Renal cortex interstitium (tissue), 11 donors: ENCODE data around the gene CHRD. TPM values are rescaled to one million over a fixed set of nuclear protein-coding genes. Genes with fewer than 3 reads are reported as not detected.
"Not testable (repeated sequence)": the region's sequence is repeated elsewhere in the genome, so short reads cannot be mapped to it uniquely, and the experiment has no call there.

ENCODE experiments used
- DNase-seq, 11 donors: peaks; one replicate each; pipeline ENCODE4 v3.0.0-alpha.2; 2013; ENCODE audit warnings: low read depth in 9 of 11, low spot score in 4 of 11; ENCODE audit errors: extremely low read depth in 1 of 11
- polyA plus RNA-seq, 3 donors: library from polyadenylated mRNA; unstranded; fragments of 120-200 nt; gene quantifications; one replicate each; pipeline ENCODE4 v1.2.1, GENCODE V29; 2013; ENCODE audit not compliant: insufficient read length in 3 of 3

CHRD gene
- polyA plus RNA-seq, 3 donors: 10.5 to 19.0 (median 14.2) TPM

DNA sequence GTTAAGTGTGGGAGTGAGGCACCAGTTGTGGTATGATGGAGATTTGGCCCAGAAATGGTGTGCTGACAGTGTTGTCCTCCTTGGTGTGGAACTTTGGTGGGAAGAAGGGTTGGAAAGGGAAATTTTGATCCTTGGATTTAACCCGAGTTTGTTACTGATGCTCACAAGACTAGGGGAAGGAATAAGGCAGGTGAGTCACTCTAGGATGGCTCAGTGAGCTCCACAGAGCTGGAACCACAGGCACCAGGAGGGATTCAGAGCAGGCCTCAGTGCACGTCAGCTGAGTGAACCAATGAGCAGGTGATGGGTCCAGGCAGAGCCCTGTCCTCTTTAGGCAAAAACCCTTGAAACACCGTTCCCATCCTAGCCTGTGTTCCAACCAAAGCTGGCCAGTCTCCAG is 11.4 kb downstream of the CHRD start:
- DNase-seq: no peak

DNA sequence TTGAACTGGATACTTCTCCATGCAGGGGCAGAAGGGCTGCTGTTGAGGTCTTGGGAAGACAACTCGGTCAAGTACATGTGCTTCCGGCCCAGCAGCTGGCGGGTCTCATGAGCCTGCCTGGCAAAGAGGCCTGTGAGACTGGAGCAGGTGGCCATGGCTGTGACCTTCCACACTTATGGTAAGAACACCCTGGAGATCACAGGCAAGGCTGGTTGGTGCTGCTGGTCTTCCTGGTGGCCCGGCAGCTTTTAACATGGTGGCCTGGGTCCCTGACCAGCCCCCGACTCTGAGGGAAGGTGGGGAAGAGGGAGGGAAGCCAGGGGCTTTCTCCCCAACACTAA is 15.4 kb downstream of the CHRD start:
- no peak for DNase-seq

DNA sequence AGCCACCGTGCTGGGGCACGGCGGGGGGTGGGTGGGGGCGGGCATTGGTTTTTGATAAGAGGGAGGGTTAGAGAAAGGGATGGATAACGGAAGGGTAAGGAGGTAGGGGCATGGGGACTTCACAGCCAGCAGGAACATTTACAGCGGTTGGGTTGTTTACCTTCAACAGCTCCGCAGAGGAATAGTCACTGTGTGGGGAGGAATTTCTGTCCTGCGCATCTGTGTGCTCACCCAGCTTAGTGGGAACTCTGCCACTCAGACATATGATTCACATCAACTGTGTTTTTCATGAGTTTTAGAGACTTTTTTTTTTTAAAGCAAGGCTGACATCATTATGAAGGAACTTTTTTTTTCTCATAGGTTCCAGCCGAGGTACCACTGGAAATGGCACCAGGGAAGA is 19.6 kb downstream of the CHRD start:
- DNase-seq: peak in 2 of 11 donors; percentile 45

DNA sequence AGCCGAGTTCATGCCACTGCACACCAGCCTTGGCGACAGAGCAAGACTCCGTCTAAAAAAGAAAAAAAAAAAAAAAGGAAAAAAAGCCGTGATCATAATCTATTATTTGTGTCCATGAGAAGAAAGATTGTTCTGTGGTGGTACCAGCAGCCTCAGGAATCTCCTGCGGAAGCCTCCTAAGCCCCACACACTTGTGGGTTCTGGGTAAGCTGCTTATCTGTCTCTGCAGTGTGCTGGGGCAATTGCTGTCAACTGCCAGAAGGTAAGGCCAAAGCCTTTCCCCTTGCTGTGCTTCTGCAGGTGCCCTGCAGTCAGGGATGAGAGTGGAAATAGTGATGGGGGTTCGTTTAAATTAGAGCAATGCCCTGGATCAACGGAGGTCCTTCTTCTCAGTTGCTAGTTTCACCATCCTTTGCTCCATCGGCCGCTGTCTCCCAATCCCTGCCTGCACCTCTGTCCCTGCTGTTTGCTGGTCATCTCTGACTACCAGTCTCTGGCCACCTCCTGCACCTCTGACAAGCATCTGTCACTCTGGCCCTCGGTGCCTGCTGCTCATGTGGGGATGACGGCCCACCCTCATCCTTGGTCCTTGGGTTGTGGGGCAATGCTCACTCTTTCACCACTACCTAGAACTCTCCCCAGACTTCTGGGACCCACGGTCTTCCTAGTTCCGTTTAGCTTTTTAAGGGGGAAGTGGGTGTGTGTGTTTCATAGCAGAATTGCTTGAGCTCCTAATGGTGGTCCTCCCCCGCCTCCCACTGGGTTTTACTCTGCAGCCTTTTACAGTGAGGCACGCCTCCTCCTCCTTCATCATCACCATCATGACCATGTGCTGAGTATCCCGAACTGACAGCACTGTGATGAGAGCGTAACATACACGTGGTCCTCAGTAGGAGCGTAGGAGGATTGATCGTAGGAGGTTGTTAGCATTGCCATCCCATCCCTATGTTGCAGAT is 25.5 kb downstream of the CHRD start:
- DNase-seq: no peak

DNA sequence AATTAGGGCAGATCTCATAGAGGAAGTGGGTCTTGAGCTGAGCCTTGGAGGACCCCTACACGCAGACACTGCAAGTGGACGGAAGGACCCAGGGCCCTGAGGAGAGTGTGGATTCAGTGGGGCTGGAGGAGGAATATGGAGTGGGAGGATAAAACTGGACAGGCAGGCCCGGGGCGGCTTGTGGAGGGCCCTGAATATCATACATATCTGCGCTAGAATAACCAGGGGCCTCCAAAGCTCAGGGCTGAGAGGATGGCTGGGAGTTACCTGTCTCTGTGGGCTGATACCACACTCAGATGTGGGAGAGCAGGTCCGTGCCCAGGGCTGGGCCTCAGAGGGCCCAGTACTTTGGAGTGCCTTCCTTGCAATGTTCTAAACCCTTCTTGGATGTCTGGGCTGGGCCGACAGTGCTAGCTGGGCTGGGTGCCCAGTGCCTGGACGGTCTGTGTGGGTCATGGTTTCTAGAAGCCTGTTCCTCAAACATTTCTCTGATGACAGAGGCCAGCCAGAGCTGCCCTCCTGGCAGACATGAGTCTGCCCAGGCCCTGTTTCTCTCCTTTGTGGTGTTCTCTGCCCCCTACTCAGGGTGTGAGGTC is 29.6 kb downstream of the CHRD start:
- no peak for DNase-seq

DNA sequence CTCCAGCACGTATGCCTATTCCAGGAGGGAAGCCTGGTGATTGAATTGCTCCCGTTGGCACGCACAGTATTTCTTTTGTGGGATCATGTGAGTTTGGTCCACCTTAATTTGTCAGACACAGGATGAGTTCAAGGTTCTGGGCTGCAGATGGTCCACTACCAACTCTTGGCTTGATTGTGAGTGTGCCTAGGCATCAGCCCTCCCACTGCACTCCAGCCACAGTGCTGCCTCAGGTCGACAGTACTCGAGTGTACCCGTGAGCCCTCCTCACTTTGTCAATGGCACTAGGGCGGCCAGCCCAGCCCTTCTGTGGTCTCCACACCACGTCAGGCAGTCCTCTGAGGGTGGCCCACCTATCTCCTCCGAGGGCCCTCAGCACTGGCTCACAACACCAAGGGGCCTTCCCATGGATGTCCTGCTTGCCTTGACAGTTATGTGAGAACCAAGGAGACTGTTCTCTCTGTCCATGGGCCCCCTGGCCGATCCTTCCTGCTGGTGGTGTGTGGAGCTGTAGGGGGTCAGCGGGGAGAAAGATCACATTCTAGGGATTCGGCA is 30.2 kb downstream of the CHRD start:
- no peak for DNase-seq

DNA sequence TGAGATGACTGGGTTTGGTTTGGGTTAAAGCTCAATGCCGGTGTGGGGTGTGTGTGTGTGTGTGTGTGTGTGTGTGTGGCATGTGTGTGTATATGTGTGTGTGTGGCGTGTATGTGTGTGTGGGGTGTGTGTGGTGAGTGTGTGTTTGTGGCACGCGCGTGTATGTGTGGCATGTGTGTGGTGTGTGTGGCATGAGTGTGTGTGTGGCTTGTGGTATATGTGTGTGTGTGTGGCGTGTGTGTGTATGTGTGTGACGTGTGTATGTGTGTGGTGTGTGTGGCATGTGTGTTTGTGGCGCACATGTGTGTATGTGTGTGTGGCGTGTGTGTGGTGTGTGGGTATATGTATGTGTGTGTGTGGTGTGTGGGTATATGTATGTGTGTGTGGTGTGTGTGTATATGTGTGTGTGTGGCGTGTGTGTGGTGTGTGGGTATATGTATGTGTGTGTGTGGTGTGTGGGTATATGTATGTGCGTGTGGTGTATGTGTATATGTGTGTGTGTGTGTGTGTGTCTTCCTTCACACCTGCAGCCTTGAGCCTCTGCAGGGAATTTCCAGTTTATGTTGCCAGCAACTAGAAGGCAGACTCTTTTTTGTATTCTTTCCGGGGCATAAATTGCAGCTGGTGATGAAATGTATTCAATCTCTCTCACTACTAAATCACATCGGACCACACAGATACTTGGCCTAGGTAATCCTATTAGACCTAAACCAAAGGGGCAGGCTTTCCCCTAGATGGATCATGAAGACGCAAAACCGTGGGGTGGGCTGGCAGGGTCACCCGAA is 34.8 kb downstream of the CHRD start:
- DNase-seq: no peak

DNA sequence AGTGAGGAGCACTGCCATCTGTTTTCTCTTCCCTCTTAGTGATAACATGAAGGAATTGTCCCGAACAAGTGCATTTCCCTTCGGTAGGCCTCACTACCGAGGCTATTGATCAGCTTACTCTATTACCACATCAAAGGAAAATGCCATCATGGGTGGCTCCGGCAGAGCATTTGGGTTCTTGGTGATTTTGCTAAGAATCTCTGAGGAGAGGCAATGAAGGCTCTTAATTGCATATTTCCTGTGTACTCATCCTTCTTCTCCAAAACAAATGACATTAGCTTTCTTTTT is 35.3 kb downstream of the CHRD start:
- DNase-seq: no peak

DNA sequence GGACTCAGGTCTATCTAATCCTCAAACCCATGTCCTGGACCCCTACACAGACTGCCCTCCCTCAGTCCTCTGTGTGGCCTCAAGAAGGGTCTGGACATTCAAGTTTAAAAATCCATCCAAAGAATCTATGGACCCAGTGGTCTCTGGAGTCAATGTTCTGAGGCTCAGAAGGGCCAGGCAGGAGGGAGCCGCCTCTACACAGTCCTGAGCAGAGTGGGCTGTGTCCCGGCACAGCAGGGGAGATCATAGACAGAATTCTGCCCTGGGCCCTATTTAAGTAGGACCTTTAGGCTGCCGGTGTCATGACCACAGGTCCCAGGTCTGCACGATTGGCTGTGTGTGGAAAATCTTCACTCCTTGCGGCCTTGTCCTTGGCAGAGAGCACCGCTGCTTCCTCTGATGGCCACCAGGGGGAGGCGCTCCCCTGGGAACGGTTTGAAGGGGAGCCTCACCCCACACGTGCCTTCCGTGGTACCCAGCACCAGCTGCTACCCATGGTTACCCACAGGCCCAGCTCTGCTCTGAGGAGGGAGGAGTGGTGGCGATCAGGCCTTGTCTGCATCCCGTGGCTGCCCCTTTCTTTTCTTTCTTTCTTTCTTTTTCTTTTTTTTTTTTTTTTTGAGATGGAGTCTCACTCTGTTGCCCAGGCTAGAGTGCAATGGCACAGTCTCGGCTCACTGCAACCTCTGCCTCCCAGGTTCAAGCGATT is 37.9 kb downstream of the CHRD start:
- peak in 7 of 11 donors; percentile 13 to 30 (median 23) for DNase-seq

DNA sequence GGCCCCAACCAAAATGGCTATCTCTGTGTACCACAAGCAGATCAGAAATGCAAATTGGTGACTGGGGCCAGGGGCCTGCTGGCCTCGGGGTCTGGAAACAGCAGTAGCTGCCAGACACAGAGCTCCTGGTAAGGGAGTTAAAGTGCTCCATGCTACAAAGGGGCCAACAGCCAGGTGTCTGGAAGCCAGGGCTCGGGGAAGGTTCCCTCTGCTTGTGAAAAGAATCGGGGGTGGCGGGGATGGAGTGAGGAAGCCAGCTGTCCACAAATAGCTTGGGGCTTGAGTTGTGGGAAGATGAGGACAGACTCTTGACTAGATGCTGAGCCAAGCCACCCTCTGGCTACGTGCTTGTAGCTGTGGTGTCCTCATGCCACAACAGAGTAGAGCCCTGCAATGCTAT is 39.3 kb downstream of the CHRD start:
- DNase-seq: no peak

DNA sequence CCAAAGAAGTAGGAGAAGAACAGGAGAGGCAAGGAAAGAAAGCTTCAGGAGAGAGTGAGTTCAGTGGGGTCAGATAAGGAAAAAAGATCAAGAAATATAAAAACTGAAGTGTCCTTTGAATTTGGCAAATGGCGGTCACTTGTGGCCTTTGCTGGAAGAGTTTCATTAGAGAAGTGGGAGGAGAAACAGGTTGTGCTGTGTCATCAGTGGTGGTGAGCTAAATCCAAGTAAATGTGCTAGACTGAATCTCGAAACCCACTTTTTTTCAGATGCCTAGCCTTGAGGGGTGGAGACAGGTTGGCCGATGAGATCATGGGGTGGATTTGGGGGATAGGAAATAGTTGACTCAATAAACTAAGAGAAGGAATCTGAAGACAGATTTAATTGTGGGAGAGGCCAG is 43.7 kb downstream of the CHRD start:
- no peak for DNase-seq

DNA sequence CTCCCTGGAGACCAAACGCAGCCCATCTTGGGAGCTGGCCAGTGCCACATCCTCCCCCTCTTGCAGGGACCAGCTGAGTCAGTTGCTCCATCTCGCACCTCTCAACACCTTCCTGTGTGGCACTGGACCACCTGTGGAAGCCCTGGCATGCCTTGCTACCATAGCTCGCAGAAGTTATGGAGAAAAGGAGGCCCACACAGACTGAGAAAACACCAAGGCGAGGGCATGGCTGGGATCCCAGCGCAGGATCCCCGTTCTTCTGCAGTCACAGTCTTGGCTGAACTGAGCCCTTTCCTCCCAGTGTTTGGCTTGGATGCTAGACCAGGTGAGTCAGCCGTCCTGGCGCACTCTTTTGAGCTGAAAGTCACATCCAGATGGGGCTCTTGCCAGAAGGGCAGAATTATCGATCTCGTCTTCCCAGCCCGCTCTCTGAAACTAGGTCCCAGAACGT is 46.9 kb downstream of the CHRD start:
- DNase-seq: no peak

DNA sequence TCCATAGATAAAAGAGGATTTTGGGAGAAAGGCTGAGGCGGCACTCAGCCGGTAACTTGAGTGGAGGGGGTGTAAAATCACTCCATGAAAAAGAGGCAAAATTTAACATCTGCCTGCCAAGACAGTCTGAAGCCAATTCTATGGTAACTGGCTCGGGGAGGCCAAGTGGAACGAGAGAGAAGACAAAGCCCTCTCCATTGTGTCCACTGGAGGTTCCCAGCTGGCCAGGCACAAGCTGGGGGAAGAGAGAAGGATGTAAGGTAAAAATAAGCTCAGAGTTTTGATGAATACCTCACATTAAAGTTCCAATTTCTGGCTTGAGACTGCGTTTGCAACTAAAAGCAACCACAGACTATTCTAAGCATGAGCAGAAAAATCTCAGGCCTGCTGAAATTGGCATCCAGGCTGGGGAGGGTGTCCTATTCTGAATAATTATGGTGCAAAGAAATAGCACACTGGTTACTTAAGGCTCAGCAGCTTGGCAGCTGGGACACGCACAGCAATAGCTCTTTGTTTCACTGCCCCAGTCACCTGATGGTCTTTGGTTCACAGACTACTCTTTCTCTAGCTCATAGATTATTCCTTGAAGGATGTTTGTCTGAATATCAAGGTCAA is 48.8 kb downstream of the CHRD start:
- DNase-seq: no peak

DNA sequence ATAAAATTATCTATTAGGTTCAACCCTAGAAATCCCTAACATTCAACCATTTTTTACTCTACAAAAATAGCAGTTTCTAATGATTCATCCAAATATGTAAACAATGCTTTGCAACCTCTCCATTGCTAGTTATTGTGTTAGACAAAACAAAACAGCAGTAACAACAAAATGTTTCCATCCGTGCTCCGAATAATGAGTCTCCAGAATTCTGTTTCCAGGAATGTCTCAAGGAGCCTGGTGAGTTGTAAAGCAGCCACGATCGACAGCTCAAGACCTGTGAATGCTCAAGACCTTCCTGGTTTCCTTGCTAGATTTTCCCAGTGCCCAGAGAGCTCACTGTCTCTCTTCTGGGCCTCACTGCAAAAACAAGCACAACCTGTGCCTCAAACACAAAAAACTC is 49.9 kb downstream of the CHRD start:
- no peak for DNase-seq

DNA sequence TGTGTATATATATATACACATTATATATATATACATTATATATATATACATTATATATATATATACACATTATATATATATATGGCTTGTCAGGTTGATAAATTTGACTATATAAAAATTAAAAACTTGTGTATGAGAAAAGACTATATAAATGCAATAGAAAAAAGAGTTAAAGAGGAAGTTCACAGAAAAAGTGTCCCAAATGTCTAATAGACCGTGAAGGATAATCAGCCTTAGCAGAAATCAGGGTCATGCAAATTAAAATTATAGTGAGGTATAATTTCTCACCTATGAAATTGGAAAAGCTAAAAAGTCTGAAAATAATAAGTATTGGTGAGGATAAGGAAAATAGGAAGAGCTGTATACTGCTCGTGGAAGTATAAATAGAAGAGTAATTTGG is 51.1 kb downstream of the CHRD start:
- DNase-seq: no peak

DNA sequence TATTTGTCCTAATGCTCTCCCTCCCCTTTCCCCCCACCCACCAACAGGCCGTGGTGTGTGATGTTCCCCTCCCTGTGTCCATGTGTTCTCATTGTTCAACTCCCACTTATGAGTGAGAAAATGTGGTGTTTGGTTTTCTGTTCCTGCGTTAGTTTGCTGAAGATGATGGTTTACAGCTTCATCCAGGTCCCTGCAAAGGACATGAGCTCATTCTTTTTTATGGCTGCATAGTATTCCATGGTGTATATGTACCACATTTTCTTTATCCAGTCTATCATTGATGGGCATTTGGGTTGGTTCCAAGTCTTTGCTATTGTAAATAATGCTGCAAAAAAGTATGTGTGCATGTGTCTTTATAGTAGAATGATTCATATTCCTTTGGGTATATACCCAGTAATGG is 53.3 kb downstream of the CHRD start:
- DNase-seq: not testable (repeated sequence)

DNA sequence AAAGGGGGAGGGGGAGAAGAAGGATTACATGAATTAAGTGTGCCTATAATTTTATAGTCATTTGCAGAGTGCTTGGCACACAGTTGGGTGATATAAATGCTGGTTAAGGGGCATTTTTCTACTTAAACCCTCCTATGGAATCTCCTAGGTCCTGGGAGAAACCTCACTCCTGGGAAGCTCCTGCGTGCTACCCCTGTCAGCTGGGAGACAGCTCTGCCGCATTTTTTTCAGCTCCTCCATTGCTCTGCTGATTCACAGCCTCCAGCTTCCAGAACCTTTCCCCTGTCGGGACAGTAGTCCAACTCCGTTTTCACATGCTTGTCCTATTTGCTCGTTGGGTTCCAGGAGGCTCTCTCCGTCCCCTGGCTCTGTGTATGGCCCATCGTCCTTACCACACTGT is 59.2 kb downstream of the CHRD start:
- DNase-seq: no peak
